ENCODE measurements around the gene GSPT1.

GRCh38 chr16:11836650-11837244, 79.0 kb downstream of the GSPT1 start:
- no peak for TF ChIP-seq CTCF (IDR thresholded peaks at IDR 0.05; ENCODE audit: insufficient read depth, low read length, poor library complexity, severe bottlenecking)
- TF ChIP-seq EZH2phosphoT487 (conservative IDR thresholded peaks at IDR 0.05; ENCODE audit: low read length) = no peak
